ENCODE results near the gene CCT8. TPM values are rescaled to one million over a fixed set of nuclear protein-coding genes. Genes with fewer than 3 reads are reported as not detected.

Gene CCT8
- total and polyA plus RNA-seq, 2 experiments from 2014 or later: 304 to 329 TPM

- H2AFZ ChIP-seq: no peak overlapping the region
- H4K20me1 ChIP-seq (replicated peaks; ENCODE audit: insufficient read depth): no peaks in the 10 kb centered on the region
- ATAC-seq: no peak
- no peak overlapping the region for H3K4me2 ChIP-seq
- H3K79me2 ChIP-seq (replicated peaks; ENCODE audit: insufficient read depth): no peaks in the 10 kb centered on the region
- no peaks in the 10 kb centered on the region for H3F3A ChIP-seq (replicated peaks; ENCODE audit: low read depth)
- H3K4me3 ChIP-seq: no peak overlapping the region
- H3K27ac Mint-ChIP-seq: no peak overlapping the region
- H3K4me1 Mint-ChIP-seq: peaks cover 13% of the 10 kb centered on the region
- no peaks in the 10 kb centered on the region; the same call in 1 of the 2 replicates for H3K4me1 ChIP-seq (ENCODE audit: insufficient read depth)
- H3K9me3 Mint-ChIP-seq: no peaks in the 10 kb centered on the region
- no peak for DNase-seq (ENCODE audit: low spot score)
- H3K27me3 ChIP-seq (ENCODE audit: insufficient read depth): no peaks in the 10 kb centered on the region
- no peak overlapping the region for H3K27ac ChIP-seq (ENCODE audit: low read depth)
- no peak for TF ChIP-seq CREB1 (CRISPR knock-in tag; IDR thresholded peaks at IDR 0.05; ENCODE audit: low read depth)
- no peak for TF ChIP-seq CTCF (conservative IDR thresholded peaks at IDR 0.05; ENCODE audit: low read depth in 2 of 2)
- TF ChIP-seq POLR2AphosphoS5 (IDR thresholded peaks at IDR 0.05; ENCODE audit: low read depth): no peak
- no peak for TF ChIP-seq STAT1 (IDR thresholded peaks at IDR 0.05; ENCODE audit: unreplicated experiment)
- TF ChIP-seq ZNF114 (CRISPR knock-in tag; IDR thresholded peaks at IDR 0.05): no peak
- TF ChIP-seq ETS1 (IDR thresholded peaks at IDR 0.05): no peak
- no peaks in the 10 kb centered on the region for H3K9me2 ChIP-seq (ENCODE audit: insufficient read depth)
- no peaks in the 10 kb centered on the region for H3K36me3 Mint-ChIP-seq (ENCODE audit: low read depth)
- no peaks in the 10 kb centered on the region for H3K36me3 ChIP-seq (ENCODE audit: insufficient read depth)
- H3K27me3 Mint-ChIP-seq (ENCODE audit: insufficient read depth, low read depth, poor library complexity): peaks cover 6% of the 10 kb centered on the region
- H3K4me3 Mint-ChIP-seq: no peak overlapping the region
Observed at GRCh38 chr21:29092102-29092959, 18.9 kb upstream of the CCT8 start.

- no peaks in the 10 kb centered on the region for H3K36me3 Mint-ChIP-seq (ENCODE audit: low read depth)
- Histone ChIP-seq H3K9me2 (ENCODE audit: insufficient read depth) (no peaks in the 10 kb centered on the region), H2AFZ (no peak overlapping the region), H3K4me3 (no peak overlapping the region), H3K27me3 (ENCODE audit: insufficient read depth) (no peaks in the 10 kb centered on the region), H3K36me3 (ENCODE audit: insufficient read depth) (no peaks in the 10 kb centered on the region), H3K4me1 (ENCODE audit: insufficient read depth) (no peaks in the 10 kb centered on the region; the same call in 1 of the 2 replicates), H3K79me2 (replicated peaks; ENCODE audit: insufficient read depth) (no peaks in the 10 kb centered on the region), H3F3A (replicated peaks; ENCODE audit: low read depth) (no peaks in the 10 kb centered on the region), H4K20me1 (replicated peaks; ENCODE audit: insufficient read depth) (no peaks in the 10 kb centered on the region), H3K4me2 (no peak overlapping the region), H3K27ac (ENCODE audit: low read depth) (no peak overlapping the region)
- peaks cover 6% of the 10 kb centered on the region for H3K27me3 Mint-ChIP-seq (ENCODE audit: insufficient read depth, low read depth, poor library complexity)
- H3K4me1 Mint-ChIP-seq: peaks cover 13% of the 10 kb centered on the region
- DNase-seq (ENCODE audit: low spot score): no peak
- no peak for ATAC-seq
- no peaks in the 10 kb centered on the region for H3K9me3 Mint-ChIP-seq
- no peak overlapping the region for H3K27ac Mint-ChIP-seq
- no peak overlapping the region for H3K4me3 Mint-ChIP-seq
- no peak for TF ChIP-seq ETS1 (IDR thresholded peaks at IDR 0.05)
- no peak for TF ChIP-seq EZH2phosphoT487 (IDR thresholded peaks at IDR 0.05; ENCODE audit: unreplicated experiment)
- no peak for TF ChIP-seq ZNF114 (CRISPR knock-in tag; IDR thresholded peaks at IDR 0.05)
- no peak for TF ChIP-seq CTCF (conservative IDR thresholded peaks at IDR 0.05; ENCODE audit: low read depth in 2 of 2)
- TF ChIP-seq JUNB (IDR thresholded peaks at IDR 0.05; ENCODE audit: unreplicated experiment): no peak
- no peak for TF ChIP-seq CREB1 (CRISPR knock-in tag; IDR thresholded peaks at IDR 0.05; ENCODE audit: low read depth)
- no peak for TF ChIP-seq EZH2 (IDR thresholded peaks at IDR 0.05; ENCODE audit: low read depth, unreplicated experiment)
- no peak for TF ChIP-seq REST (IDR thresholded peaks at IDR 0.05; ENCODE audit: unreplicated experiment)
Observed at GRCh38 chr21:29091033-29091432, 17.6 kb upstream of the CCT8 start.
